ENCODE measurements around the gene CLPTM1L.

GRCh38 chr5:1320436-1321344 lies 24.2 kb downstream of the CLPTM1L start:
- no peak for TF ChIP-seq CTCF (IDR thresholded peaks at IDR 0.05; ENCODE audit: poor library complexity, severe bottlenecking)
- no peak for TF ChIP-seq EP300 (conservative IDR thresholded peaks at IDR 0.05; ENCODE audit: poor library complexity, severe bottlenecking)
- TF ChIP-seq EZH2 (IDR thresholded peaks at IDR 0.05; ENCODE audit: borderline replicate concordance, insufficient read depth, low read length, poor library complexity, severe bottlenecking), result no peak
- no peak for TF ChIP-seq MXI1 (conservative IDR thresholded peaks at IDR 0.05; ENCODE audit: poor library complexity, severe bottlenecking)
- TF ChIP-seq POLR2AphosphoS5 (IDR thresholded peaks at IDR 0.05), result no peak
- no peak for TF ChIP-seq REST (IDR thresholded peaks at IDR 0.05; ENCODE audit: borderline replicate concordance)
- no peak for TF ChIP-seq TAF1 (IDR thresholded peaks at IDR 0.05; ENCODE audit: low read depth)

All from neural cell (in vitro differentiated cells).